ENCODE measurements around the gene ZNF660.
"Not testable (repeated sequence)": the region's sequence is repeated elsewhere in the genome, so short reads cannot be mapped to it uniquely, and the experiment has no call there.

DNA sequence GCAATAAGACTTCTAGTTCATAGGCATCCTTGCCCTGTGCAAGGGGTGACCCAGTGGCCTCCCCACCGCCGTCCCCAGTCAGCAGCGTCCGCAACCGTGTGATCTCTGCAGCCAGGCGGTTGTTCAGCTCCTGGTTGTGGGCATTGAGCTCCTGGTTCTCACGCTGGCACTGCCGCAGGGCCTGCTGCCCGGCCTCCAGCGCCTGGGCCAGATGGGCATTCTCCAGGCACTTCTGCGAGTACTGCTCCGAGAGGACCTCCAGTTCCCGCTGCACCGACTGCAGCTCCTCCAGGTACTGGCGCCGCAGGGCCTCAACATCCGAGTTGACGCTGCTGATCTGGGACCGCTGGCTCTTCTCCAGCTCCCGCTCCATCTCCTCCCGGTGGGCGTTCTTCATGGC, 6.4 kb upstream of the ZNF660 start:
- TF ChIP-seq, protein P1, sequence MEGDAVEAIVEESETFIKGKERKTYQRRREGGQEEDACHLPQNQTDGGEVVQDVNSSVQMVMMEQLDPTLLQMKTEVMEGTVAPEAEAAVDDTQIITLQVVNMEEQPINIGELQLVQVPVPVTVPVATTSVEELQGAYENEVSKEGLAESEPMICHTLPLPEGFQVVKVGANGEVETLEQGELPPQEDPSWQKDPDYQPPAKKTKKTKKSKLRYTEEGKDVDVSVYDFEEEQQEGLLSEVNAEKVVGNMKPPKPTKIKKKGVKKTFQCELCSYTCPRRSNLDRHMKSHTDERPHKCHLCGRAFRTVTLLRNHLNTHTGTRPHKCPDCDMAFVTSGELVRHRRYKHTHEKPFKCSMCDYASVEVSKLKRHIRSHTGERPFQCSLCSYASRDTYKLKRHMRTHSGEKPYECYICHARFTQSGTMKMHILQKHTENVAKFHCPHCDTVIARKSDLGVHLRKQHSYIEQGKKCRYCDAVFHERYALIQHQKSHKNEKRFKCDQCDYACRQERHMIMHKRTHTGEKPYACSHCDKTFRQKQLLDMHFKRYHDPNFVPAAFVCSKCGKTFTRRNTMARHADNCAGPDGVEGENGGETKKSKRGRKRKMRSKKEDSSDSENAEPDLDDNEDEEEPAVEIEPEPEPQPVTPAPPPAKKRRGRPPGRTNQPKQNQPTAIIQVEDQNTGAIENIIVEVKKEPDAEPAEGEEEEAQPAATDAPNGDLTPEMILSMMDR (IDR thresholded peaks at IDR 0.05): not testable (repeated sequence)
- not testable (repeated sequence) for TF ChIP-seq POLR2AphosphoS5, POLR2A, EP300 (IDR thresholded peaks at IDR 0.05)

Data from sigmoid colon (tissue), 4 donors.